ENCODE measurements around the gene OPCML.

The OPCML gene

DNA sequence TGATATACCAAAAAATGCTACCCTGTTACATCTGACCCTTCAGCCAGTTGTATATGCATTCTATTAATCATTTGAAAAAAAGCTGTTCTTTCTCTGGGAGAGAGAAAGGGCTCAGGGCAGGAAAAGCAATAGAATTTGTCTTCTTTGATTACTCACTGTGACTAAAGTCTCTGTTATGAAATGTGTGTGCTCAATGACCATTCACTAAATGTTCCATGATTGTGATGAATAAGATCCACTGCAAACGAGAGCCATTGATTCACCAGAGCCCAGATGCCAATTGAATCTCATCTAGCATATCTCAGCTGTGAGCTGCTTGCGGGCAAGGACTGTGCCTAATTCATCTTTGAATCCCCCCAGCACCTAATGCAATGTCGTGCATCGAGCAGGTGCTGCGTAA, 184.3 kb downstream of the OPCML start:
- DNase-seq, result no peak

GRCh38 chr11:133346137-133346536, 186.2 kb downstream of the OPCML start:
- no peak for DNase-seq

GRCh38 chr11:133343951-133344350, 188.3 kb downstream of the OPCML start:
- DNase-seq, result no peak

GRCh38 chr11:133339495-133340140, 192.7 kb downstream of the OPCML start:
- DNase-seq, result no peak

GRCh38 chr11:133338588-133338987, 193.7 kb downstream of the OPCML start:
- DNase-seq, result no peak

GRCh38 chr11:133337951-133338418, 194.3 kb downstream of the OPCML start:
- no peak for DNase-seq

GRCh38 chr11:133337193-133337592, 195.1 kb downstream of the OPCML start:
- DNase-seq, result no peak

GRCh38 chr11:133331031-133331430, 201.3 kb downstream of the OPCML start:
- DNase-seq, result no peak

DNA sequence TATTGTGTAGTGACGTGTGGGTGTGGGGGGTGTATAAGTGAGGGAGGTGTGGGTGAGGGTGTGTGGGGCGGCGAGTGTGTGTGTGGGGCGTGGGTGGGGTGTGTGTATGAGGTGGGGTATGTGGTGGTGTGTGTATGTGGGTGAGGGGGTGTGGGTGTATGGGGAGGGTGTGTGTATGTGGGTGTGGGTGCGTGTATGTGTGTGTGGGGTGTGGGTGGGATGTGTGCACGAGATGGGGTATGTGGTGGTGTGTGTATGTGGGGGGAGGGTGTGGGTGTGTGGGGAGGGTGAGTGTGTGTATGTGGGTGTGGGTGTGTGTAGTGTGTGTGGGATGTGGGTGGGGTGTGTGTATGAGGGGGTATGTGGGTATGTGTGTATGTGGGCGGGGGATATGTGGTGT, 205.5 kb downstream of the OPCML start:
- DNase-seq, result no peak

DNA sequence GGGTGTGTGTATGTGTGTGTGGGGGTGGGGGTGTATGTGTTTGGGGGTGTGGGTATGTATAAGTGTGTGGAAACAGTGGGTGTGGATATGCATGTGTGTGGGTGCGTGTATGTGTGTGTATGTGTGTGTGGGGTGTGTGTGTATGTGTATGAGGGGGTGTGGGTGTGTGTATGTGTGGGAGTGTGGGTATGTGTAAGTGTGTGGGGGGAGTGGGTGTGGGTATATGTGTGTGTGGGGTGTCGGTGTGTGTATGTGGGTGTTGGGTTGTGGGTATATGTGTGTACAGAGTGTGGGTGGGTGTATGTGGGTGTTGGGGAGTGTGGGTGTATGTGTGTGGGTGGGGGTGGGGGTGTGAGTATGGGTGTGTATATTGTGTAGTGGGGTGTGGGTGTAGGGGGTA, 206.0 kb downstream of the OPCML start:
- DNase-seq, result no peak

DNA sequence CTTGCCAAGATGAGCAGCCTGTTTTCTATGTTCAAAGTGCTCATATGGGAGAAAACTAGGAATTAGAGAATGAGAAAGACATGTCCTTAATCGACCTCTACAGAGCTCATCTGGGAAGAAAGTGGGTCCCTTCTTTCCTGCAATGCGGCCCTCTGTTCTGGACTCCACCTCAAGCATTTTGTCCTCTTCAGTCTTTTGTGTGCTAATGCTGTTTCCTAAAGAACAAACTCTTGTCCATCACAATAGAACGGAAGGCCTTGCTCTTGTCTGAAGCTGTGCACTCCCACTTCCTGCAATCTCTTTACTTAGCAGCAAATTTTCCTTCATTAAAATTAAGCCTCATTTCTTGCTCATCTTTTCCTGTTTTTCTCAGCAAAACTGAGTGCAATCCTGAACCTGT, 206.6 kb downstream of the OPCML start:
- DNase-seq, result no peak

GRCh38 chr11:133323354-133323753, 208.9 kb downstream of the OPCML start:
- DNase-seq, result no peak

DNA sequence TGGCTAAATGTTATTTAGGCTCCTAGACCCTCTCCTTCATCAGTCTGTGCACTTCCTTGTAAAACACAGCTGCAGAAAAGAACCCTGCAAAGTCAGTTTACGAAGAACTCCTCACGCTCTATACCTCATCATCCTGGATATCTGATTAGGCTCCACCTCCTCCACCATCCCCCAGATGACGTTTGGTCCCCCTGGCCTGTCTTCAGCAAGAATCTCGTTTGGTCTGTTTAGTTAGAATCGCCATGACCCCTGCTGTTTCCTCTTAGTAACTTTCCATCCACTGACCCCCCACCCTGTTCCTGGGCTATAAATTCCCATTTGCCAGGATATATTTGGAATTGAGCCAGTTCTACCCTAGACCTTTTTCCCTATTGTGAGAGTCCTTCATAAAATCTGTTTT, 214.1 kb downstream of the OPCML start:
- DNase-seq, result no peak

- no peak for DNase-seq
Measured at GRCh38 chr11:133311230-133311629, 221.1 kb downstream of the OPCML start.

DNA sequence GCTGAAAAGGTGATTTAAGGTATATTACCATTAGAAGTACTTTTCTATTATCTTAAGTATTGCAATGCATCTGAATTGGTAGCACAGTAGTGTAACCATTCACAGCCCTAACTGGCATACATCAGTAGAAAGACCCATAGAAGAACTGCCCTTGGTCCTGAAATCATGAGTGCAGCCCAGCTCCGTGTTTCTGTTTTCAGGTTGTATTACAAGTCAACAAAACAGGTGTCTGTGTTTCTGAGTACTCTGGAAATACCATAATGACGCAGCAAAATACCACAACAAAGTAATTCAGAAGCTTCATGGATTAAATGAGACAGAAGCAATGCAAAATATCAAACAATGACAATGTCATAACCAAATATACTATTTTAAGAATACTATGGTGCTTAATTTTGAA, 226.3 kb downstream of the OPCML start:
- DNase-seq, result no peak

DNA sequence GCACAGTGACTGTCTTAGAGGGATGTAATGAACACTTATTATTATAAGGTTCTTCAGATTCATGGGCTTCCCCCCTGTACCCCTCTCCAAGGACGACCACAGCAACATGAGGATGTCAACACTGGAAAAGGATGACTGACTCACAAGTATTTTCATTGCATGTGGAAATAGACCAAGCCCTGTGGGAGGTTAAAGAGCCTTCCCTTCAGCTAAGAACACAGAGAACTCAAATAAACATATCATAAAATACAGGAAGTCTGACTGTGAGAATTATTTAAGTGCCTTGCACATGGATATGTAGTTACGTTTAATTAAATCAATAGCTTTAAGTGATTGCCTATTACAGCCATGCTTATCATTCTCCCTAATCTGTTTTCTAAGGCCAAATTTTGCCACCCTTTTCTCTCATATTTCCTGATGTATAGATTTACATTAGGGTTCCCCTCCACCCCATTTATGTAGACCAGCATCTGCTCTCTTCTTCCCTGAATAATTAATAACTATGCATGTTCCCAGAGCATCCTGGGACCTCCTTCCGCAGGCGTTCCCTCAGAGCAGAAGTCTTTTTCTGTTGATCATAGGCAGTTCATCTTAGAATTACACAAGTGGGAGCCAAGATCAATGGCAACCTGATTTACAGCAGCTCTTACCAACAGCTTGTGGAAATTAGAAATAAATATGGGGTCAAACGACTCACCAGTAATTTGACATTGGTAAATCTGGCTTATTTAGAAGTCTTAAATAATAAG, 226.9 kb downstream of the OPCML start:
- no peak for DNase-seq

GRCh38 chr11:133303262-133303661, 229.0 kb downstream of the OPCML start:
- DNase-seq, result no peak

DNA sequence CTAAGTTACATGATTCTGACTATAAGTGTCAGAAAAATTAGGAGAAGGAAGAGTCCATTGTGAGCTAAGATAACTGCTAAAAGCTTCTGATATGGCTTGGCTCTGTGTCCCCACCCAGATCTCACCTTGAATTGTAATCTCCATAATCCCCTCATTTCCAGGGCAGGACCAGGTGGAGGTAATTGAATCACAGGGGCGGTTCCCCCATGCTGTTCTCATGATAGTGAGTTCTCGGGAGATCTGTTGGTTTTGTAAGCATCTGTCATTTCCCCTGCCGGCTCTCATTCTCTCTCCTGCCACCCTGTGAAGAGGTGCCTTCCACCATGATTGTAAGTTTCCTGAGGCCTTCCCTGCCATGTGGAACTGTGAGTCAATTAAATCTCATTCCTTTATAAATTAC, 230.2 kb downstream of the OPCML start:
- no peak for DNase-seq

DNA sequence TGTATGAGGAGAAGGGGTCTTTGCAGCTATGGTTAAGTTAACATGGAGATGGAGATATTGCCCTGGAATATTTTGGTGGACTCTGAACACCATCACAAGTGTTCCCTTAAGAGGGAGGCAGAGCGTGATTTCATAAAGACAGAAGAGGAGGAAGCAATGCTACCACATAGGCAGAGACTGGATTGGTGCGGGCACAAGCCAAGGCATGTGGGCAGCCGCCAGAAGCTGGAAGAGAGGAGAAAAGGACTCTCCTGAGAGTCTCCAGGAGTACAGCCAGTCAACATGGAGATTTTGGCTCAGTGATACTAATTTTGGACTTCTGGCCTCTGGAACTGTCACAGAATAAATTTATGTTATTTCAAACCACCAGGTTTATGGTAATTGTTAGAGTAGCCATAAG, 231.6 kb downstream of the OPCML start:
- DNase-seq, result no peak

GRCh38 chr11:133291780-133292179, 240.5 kb downstream of the OPCML start:
- DNase-seq, result no peak

DNA sequence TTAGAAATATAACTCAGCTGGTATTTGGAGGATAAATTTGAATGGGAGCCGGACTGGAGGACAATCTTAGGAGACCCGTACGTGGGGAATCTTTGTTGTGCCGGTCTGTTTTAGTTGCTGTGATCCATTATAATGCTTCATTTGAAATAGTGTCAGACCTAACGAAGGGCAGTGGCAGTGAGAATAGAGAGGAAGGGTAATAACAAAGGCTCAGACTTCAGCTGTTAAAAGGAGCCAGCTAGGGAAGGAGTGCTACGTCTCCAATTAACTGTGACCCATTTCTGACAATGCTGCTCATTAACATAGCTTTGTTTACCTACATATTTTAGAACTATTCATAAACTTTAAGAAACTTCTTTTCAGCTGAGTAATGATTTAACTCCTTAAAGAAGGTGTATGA, 246.9 kb downstream of the OPCML start:
- no peak for DNase-seq

GRCh38 chr11:133284156-133284555, 248.1 kb downstream of the OPCML start:
- no peak for DNase-seq

- no peak for DNase-seq
Measured at GRCh38 chr11:133277886-133278285, 254.4 kb downstream of the OPCML start.

- no peak for DNase-seq
Measured at GRCh38 chr11:133271871-133272776, 260.2 kb downstream of the OPCML start.

Measured in NCI-H187 treated with DMSO at 0.1 percent for 48 hours (cell line).